Ishikawa (cell line): ENCODE results near the gene GAREM1.

Source experiments
- CEBPB ChIP-seq: IDR thresholded peaks from 2 replicates; pipeline ENCODE4 v1.6.1; 2012
- CREB1 ChIP-seq: IDR thresholded peaks from 2 replicates; pipeline ENCODE4 v1.6.1; 2012; ENCODE audit warnings: low read depth
- EGR1 ChIP-seq: IDR thresholded peaks from 2 replicates; pipeline ENCODE4 v1.6.1; 2012
- EP300 ChIP-seq: IDR thresholded peaks from 2 replicates; pipeline ENCODE4 v1.6.1; 2012; ENCODE audit warnings: borderline replicate concordance
- FOXM1 ChIP-seq: IDR thresholded peaks from 2 replicates; pipeline ENCODE4 v1.6.1; 2012; ENCODE audit warnings: low read depth, borderline replicate concordance
- MAX ChIP-seq: IDR thresholded peaks from 2 replicates; pipeline ENCODE4 v1.6.1; 2012
- NFIC ChIP-seq: IDR thresholded peaks from 2 replicates; pipeline ENCODE4 v1.6.1; 2012
- RAD21 ChIP-seq: IDR thresholded peaks from 2 replicates; pipeline ENCODE4 v1.6.1; 2012; ENCODE audit warnings: low read depth
- REST ChIP-seq: IDR thresholded peaks from 2 replicates; pipeline ENCODE4 v1.6.1; 2012; ENCODE audit warnings: low read depth, mild to moderate bottlenecking
- TAF1 ChIP-seq: IDR thresholded peaks from 2 replicates; pipeline ENCODE4 v1.6.1; 2012; ENCODE audit warnings: low read depth, mild to moderate bottlenecking
- TCF12 ChIP-seq: IDR thresholded peaks from 2 replicates; pipeline ENCODE4 v1.6.1; 2012; ENCODE audit warnings: low read depth
- TEAD4 ChIP-seq: IDR thresholded peaks from 2 replicates; pipeline ENCODE4 v1.6.1; 2012
- USF1 ChIP-seq: IDR thresholded peaks from 2 replicates; pipeline ENCODE4 v1.6.1; 2012
- YY1 ChIP-seq: IDR thresholded peaks from 2 replicates; pipeline ENCODE4 v1.6.1; 2012; ENCODE audit warnings: low read depth
- ZBTB7A ChIP-seq: IDR thresholded peaks from 2 replicates; pipeline ENCODE4 v1.6.1; 2012; ENCODE audit warnings: low read depth

GAREM1 gene

GRCh38 chr18:32478317-32478716 lies 7.6 kb upstream of the GAREM1 start:
- TF ChIP-seq USF1: no peak
- TF ChIP-seq EGR1: no peak
- no peak for TF ChIP-seq NFIC
- no peak for TF ChIP-seq CREB1
- no peak for TF ChIP-seq REST
- TF ChIP-seq TAF1: no peak
- TF ChIP-seq TCF12: no peak
- TF ChIP-seq FOXM1: no peak
- no peak for TF ChIP-seq ZBTB7A
- no peak for TF ChIP-seq RAD21
- no peak for TF ChIP-seq CEBPB
- no peak for TF ChIP-seq TEAD4
- TF ChIP-seq YY1: no peak
- TF ChIP-seq MAX: no peak
- TF ChIP-seq EP300: no peak

GRCh38 chr18:32476106-32476505 lies 5.4 kb upstream of the GAREM1 start:
- TF ChIP-seq TEAD4: no peak

- TF ChIP-seq RAD21 (no peak), TEAD4 (no peak), USF1 (no peak), CREB1 (no peak), CEBPB (no peak), EGR1 (no peak), NFIC (no peak), YY1 (no peak), TCF12 (no peak), FOXM1 (no peak), REST (no peak), TAF1 (no peak), ZBTB7A (no peak)
These were observed 2.6 kb upstream of the GAREM1 start for GRCh38 chr18:32473325-32473724.

GRCh38 chr18:32472841-32473240 lies 2.2 kb upstream of the GAREM1 start:
- TF ChIP-seq MAX: no peak
- no peak for TF ChIP-seq YY1
- no peak for TF ChIP-seq FOXM1
- TF ChIP-seq EP300: no peak
- TF ChIP-seq TEAD4: no peak
- no peak for TF ChIP-seq CREB1
- TF ChIP-seq REST: no peak
- no peak for TF ChIP-seq CEBPB
- TF ChIP-seq TAF1: no peak
- TF ChIP-seq NFIC: no peak
- TF ChIP-seq USF1: no peak
- no peak for TF ChIP-seq ZBTB7A
- TF ChIP-seq TCF12: no peak
- no peak for TF ChIP-seq RAD21

GRCh38 chr18:32470460-32470713 lies 295 bp downstream of the GAREM1 start:
- TF ChIP-seq USF1 (no peak), REST (no peak), EGR1 (no peak), FOXM1 (no peak), TEAD4 (no peak), EP300 (no peak), CREB1 (no peak), MAX (no peak), NFIC (no peak), TAF1 (no peak), CEBPB (no peak)
